Measurements from ENCODE around the gene KCNT2. TPM values are rescaled to one million over a fixed set of nuclear protein-coding genes. Genes with fewer than 3 reads are reported as not detected.

Gene KCNT2
- total and polyA plus RNA-seq, 2 donors (not counting 3 experiments of a cell fraction or from before 2014, with no cell fraction given): 0.46 to 1.6 TPM

DNA sequence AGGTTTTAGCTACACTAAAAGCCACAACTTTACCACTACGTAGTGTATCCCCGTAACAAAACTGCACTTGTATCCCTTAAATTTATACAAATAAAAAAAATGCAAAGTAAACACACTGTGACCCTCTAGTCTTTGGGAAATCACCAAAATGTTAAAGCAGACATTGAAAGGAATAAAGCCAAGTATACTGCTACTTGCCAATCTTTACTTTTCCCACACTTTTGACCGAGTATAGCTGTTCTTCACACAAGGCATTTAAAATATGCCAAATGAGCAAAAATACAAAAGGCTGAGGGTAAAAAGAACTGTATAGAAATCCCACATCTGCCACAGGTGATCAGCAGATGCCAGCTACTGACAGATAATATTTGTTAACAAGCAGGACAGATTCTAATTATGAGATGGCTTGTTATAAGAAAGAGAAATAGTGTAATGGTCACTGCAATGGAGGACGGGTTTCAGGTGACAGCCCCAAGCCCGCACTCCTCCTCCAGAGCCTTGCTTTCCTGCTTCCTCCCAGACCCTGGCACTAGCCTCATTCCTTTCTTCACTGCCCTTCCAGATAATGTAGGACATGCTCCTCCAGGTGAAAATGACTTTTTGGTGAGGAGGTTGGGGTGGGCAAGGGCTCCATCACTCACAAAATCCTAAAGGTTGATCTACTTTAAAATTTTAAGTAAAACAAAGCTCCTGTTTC is 18.1 kb downstream of the KCNT2 start:
- no TSS peak for BruUV-seq (replicated peaks)
- no peak overlapping the region for H3K27ac ChIP-seq (ENCODE audit: insufficient read depth, low read depth, low read length)
- H4K20me1 ChIP-seq (replicated peaks; ENCODE audit: control insufficient read depth, extremely low read depth, insufficient read depth, low read length): no peaks in the 10 kb centered on the region
- POLR2A ChIA-PET: no interaction called here
- H3K9me3 ChIP-seq (replicated peaks; ENCODE audit: control insufficient read depth, insufficient read depth, low read length): no peaks in the 10 kb centered on the region
- H3K4me3 ChIP-seq (replicated peaks in 1 of 3; ENCODE audit: insufficient read depth in 1 of 3, low read depth in 1 of 3, low read length in 3 of 3): no peak overlapping the region
- H2AFZ ChIP-seq (ENCODE audit: low read depth, low read length): no peak overlapping the region
- FAIRE-seq: no peak
- dilution Hi-C loops (cut with MboI; ENCODE audit: extremely low pct_ligation_motif_present, low sequenced_read_pairs) (no loop called here), intact Hi-C loops (cut with micrococcal nuclease) (no loop called here)
- no peak for DNase-seq (ENCODE audit: low read depth, low spot score)
- no peaks in the 10 kb centered on the region for H3K9me1 ChIP-seq (replicated peaks; ENCODE audit: control insufficient read depth, extremely low read depth, insufficient read depth, low read length)
- H3K4me1 ChIP-seq (ENCODE audit: control insufficient read depth, extremely low read depth, insufficient read depth, low read length): no peaks in the 10 kb centered on the region
- CTCF ChIA-PET: no interaction called here
- no peak for TF ChIP-seq MAX (IDR thresholded peaks at IDR 0.05; ENCODE audit: insufficient read depth, insufficient read length)
- TF ChIP-seq, protein P1, sequence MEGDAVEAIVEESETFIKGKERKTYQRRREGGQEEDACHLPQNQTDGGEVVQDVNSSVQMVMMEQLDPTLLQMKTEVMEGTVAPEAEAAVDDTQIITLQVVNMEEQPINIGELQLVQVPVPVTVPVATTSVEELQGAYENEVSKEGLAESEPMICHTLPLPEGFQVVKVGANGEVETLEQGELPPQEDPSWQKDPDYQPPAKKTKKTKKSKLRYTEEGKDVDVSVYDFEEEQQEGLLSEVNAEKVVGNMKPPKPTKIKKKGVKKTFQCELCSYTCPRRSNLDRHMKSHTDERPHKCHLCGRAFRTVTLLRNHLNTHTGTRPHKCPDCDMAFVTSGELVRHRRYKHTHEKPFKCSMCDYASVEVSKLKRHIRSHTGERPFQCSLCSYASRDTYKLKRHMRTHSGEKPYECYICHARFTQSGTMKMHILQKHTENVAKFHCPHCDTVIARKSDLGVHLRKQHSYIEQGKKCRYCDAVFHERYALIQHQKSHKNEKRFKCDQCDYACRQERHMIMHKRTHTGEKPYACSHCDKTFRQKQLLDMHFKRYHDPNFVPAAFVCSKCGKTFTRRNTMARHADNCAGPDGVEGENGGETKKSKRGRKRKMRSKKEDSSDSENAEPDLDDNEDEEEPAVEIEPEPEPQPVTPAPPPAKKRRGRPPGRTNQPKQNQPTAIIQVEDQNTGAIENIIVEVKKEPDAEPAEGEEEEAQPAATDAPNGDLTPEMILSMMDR (IDR thresholded peaks at IDR 0.05; ENCODE audit: extremely low read depth in 1 of 2, insufficient read depth in 1 of 2, low read depth in 1 of 2, low read length in 2 of 2): no peak
- no peak for TF ChIP-seq GATA2 (IDR thresholded peaks at IDR 0.05; ENCODE audit: insufficient read depth, insufficient read length, low read depth, low read length)
- no peak for TF ChIP-seq JUN (IDR thresholded peaks at IDR 0.05; ENCODE audit: borderline replicate concordance, insufficient read depth, insufficient read length, low read depth)
- TF ChIP-seq FOS (IDR thresholded peaks at IDR 0.05; ENCODE audit: borderline replicate concordance, insufficient read depth, low read length): no peak
- TF ChIP-seq POLR2AphosphoS5 (IDR thresholded peaks at IDR 0.05; ENCODE audit: insufficient read depth, low read depth, low read length): no peak
- TF ChIP-seq EZH2 (IDR thresholded peaks at IDR 0.05; ENCODE audit: borderline replicate concordance, low read depth, low read length, severe bottlenecking): no peak
- TF ChIP-seq MYC (IDR thresholded peaks at IDR 0.05; ENCODE audit: low read depth, low read length): no peak
- TF ChIP-seq POLR2A (IDR thresholded peaks at IDR 0.05; ENCODE audit: low read depth, low read length): no peak
- H3K36me3 ChIP-seq (ENCODE audit: control insufficient read depth in 2 of 2, extremely low read depth in 1 of 2, insufficient read depth in 2 of 2, low read length in 2 of 2): no peaks in the 10 kb centered on the region
- no peak overlapping the region for H3K9ac ChIP-seq (replicated peaks; ENCODE audit: extremely low read depth, insufficient read depth, low read length)
- no peaks in the 10 kb centered on the region for H3K79me2 ChIP-seq (ENCODE audit: control insufficient read depth, insufficient read depth, low read length)
- H3K27me3 ChIP-seq (ENCODE audit: control insufficient read depth in 2 of 2, insufficient read depth in 2 of 2, low read length in 2 of 2): no peaks in the 10 kb centered on the region
- no peak overlapping the region for H3K4me2 ChIP-seq (ENCODE audit: insufficient read depth, low read length)
